ENCODE results near the gene PDE8B.

Gene PDE8B

DNA sequence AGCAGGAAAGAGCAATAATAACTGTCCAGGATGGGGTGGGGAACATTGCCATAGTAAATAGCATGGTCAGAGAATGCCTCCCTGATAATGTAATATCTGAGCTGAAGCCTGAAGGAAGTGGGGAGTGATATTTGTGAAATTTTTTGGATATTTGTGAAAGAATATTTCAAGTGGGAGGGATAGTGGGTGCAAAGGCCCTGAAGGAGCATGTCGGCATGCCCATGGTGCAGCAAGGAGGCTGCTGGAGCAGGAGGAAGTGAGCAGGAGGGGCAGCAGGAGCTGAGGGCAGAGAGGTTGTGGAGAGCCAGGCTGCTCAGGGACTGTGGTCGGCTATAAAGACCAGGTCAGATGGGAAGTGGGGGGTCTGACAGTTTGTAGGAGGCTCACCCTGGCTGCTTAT, 21.1 kb upstream of the PDE8B start:
- DNase-seq (ENCODE audit: low spot score), result no peak
- in situ Hi-C loops (cut with MboI; ENCODE audit: low pct_unique_long_range_greater_than_20kb, low sequenced_read_pairs, unreplicated experiment), result no loop called here
- TF ChIP-seq, protein P1, sequence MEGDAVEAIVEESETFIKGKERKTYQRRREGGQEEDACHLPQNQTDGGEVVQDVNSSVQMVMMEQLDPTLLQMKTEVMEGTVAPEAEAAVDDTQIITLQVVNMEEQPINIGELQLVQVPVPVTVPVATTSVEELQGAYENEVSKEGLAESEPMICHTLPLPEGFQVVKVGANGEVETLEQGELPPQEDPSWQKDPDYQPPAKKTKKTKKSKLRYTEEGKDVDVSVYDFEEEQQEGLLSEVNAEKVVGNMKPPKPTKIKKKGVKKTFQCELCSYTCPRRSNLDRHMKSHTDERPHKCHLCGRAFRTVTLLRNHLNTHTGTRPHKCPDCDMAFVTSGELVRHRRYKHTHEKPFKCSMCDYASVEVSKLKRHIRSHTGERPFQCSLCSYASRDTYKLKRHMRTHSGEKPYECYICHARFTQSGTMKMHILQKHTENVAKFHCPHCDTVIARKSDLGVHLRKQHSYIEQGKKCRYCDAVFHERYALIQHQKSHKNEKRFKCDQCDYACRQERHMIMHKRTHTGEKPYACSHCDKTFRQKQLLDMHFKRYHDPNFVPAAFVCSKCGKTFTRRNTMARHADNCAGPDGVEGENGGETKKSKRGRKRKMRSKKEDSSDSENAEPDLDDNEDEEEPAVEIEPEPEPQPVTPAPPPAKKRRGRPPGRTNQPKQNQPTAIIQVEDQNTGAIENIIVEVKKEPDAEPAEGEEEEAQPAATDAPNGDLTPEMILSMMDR (IDR thresholded peaks at IDR 0.05; ENCODE audit: extremely low read depth, insufficient read depth, missing control alignments), result no peak

- TF ChIP-seq, protein P1 (IDR thresholded peaks at IDR 0.05; ENCODE audit: extremely low read depth, insufficient read depth, missing control alignments), result no peak
- DNase-seq (ENCODE audit: low spot score), result no peak
- in situ Hi-C loops (cut with MboI; ENCODE audit: low pct_unique_long_range_greater_than_20kb, low sequenced_read_pairs, unreplicated experiment), result no loop called here
Observed at GRCh38 chr5:77192441-77193050, 17.9 kb upstream of the PDE8B start.

DNA sequence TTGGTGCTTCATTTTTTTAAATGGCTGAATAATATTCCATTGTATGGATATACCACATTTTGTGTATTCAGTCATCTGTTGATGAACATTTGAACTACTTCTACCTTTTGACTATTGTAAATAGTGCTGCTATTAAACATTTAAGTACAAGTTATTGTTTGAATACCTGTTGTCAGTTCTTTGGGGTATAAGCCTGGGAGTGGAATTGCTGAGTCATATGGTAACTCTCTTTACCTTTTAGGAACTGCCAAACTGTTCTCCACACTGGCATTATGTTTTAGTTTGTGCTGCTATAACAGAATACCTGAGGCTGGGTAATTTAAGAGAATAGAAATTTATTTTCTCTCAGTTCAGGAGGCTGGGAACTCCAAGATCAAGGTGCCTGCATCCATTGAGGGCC, 15.7 kb upstream of the PDE8B start:
- DNase-seq (ENCODE audit: low spot score), result no peak
- in situ Hi-C loops (cut with MboI; ENCODE audit: low pct_unique_long_range_greater_than_20kb, low sequenced_read_pairs, unreplicated experiment), result no loop called here
- TF ChIP-seq, protein P1 (IDR thresholded peaks at IDR 0.05; ENCODE audit: extremely low read depth, insufficient read depth, missing control alignments), result no peak

GRCh38 chr5:77197840-77198554, 12.5 kb upstream of the PDE8B start:
- DNase-seq (ENCODE audit: low spot score), result no peak
- TF ChIP-seq, protein P1 (IDR thresholded peaks at IDR 0.05; ENCODE audit: extremely low read depth, insufficient read depth, missing control alignments), result no peak
- in situ Hi-C loops (cut with MboI; ENCODE audit: low pct_unique_long_range_greater_than_20kb, low sequenced_read_pairs, unreplicated experiment), result no loop called here

- in situ Hi-C loops (cut with MboI; ENCODE audit: low pct_unique_long_range_greater_than_20kb, low sequenced_read_pairs, unreplicated experiment), result no loop called here
- DNase-seq (ENCODE audit: low spot score), result no peak
- TF ChIP-seq, protein P1 (IDR thresholded peaks at IDR 0.05; ENCODE audit: extremely low read depth, insufficient read depth, missing control alignments), result no peak
Observed at GRCh38 chr5:77200663-77201062, 9.8 kb upstream of the PDE8B start.

GRCh38 chr5:77202145-77202544, 8.3 kb upstream of the PDE8B start:
- in situ Hi-C loops (cut with MboI; ENCODE audit: low pct_unique_long_range_greater_than_20kb, low sequenced_read_pairs, unreplicated experiment), result no loop called here
- no peak for DNase-seq (ENCODE audit: low spot score)
- TF ChIP-seq, protein P1 (IDR thresholded peaks at IDR 0.05; ENCODE audit: extremely low read depth, insufficient read depth, missing control alignments), result no peak

All from GM13977 (cell line).